Endothelial cell of hepatic sinusoid (primary cell): Measurements from ENCODE around the gene PXMP4.
"Not testable (repeated sequence)": the region's sequence is repeated elsewhere in the genome, so short reads cannot be mapped to it uniquely, and the experiment has no call there.

Source experiments
- in situ Hi-C: cut with HindIII; loops from 2 replicates; pipeline ENCODE4 v1.10.0; 2017; ENCODE audit warnings: low sequenced_read_pairs

PXMP4 gene, protein sequence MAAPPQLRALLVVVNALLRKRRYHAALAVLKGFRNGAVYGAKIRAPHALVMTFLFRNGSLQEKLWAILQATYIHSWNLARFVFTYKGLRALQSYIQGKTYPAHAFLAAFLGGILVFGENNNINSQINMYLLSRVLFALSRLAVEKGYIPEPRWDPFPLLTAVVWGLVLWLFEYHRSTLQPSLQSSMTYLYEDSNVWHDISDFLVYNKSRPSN

DNA sequence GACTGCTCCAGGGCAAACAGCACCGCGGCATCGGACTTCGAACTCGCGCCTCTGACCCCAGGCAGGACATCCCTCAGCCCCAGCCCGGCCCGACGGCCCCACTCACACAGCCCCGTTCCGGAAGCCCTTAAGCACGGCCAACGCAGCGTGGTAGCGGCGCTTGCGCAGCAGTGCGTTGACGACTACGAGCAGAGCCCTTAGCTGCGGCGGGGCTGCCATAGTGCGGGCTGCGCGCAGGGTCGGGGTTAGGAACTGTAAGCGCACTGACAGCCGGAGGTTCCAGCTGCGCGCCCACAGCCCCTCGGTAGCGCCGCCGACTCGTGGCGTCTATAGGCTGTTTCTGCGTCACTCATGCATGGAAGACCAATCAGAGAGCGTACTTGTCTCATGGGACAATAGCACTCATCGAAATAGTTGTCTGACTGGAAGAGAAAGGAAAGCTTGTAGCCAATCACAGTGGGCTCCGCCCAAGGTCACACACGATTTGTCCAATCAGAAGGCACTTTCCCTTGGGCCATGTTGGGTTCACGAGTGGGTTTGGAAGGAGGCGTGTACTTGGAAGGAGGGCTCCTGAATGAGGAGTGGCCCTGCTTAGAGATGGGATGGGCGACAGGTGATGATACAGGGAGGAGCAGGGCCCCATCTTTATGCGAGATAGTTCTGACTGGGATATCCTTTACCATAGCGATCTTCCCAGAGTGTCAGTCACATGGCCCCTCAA, at the start of gene PXMP4:
TSS of gene PXMP4 (minus strand) at position 322 of the 721 bp plus-strand sequence. CDS start at position 219, 103 bp downstream.
- in situ Hi-C loops, result loop anchor here (5.0 kb wide), 1 partner anchor 33 kb away; the partner anchor contains the start of gene E2F1

DNA sequence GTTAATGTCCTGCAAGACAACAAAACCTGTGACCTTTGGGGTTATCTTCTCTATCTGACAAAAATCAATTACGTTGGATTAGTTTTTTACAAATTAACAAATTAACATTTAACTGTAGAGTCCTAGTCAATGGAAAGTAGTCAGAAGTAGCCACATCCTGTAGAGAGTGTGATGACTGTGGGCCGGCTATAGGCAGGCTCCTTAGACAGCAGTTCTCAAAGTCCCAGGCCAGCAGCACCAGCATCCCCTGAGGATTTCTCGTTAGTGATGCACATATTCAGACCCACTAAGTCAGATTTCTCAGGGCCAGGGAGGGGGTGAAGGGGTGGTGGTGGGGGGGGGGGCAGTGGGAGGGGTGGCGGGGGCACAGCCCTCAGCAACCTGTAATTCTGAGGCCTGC, 48.9 kb upstream of the PXMP4 start:
- in situ Hi-C loops, result no loop called here

DNA sequence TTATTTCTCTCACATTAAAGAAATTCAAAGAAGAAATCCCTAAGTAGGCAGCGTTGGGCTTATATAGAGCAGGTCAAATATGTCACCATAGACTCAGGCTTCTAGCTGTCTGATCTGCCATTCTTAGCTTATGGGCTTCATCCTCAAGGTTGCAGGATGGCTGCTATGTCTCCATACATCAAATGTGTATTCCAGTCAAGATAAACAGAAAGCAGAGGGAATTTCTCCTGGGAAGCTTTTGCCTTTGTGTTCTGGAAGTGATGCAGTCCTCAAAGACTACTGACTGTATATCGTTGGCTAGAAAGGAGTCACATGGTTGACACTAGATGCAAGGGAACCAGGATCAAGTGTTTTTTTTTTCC, 47.6 kb upstream of the PXMP4 start:
- in situ Hi-C loops, result no loop called here

DNA sequence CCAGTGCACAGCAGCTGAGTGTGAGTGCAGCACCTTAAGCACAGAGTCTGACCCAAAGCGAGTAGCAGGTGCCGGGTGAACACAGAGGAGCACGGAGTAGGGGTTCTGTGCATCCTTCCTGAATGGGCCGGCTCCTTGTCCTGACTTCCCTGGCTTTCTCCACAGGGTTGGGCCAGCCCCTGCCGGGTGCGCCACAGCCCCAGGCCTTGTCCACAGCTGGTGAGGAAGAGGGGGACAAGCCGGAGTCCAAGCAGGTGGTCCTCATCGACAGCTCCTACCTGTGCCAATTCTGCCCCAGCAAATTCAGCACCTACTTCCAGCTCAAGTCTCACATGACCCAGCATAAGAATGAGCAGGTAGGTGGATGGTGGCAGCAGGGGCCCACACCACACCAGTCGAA, 46.6 kb upstream of the PXMP4 start:
- in situ Hi-C loops, result no loop called here

DNA sequence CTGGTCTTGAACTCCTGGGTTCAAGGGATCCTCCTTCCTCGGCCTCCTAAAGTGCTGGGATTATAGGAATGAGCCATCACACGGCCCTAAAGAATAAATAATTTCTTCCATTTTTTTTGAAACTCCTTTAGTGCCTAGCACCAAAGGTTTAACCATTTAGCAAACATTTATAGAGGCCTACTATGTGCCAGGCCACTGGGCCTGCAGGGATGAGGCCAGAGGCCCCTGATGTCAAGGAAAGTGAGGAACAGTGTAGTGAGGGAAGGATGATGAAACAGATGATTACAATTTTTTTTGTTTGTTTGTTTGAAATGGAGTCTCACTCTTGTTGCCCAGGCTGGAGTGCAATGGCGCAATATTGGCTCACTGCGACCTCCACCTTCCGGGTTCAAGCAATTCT, 45.5 kb upstream of the PXMP4 start:
- in situ Hi-C loops, result no loop called here

DNA sequence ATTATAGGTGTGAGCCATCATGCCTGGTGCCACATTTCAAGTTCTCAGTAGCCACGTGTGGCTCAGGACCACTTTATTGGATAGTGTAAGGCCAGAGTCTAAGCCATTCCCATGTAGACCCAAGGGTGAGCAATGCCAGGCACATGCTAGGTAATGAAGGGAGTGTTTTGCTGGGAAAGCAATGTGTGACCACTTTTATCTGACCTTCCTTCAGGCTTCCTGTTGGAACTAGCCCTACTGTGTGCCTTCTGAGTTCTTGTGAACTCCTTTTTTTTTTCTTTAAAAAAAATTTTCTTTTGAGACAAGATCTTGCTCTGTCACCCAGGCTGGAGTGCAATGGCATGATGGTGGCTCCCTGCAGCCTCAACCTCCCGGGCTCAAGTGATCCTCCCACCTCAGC, 45.0 kb upstream of the PXMP4 start:
- in situ Hi-C loops, result no loop called here

DNA sequence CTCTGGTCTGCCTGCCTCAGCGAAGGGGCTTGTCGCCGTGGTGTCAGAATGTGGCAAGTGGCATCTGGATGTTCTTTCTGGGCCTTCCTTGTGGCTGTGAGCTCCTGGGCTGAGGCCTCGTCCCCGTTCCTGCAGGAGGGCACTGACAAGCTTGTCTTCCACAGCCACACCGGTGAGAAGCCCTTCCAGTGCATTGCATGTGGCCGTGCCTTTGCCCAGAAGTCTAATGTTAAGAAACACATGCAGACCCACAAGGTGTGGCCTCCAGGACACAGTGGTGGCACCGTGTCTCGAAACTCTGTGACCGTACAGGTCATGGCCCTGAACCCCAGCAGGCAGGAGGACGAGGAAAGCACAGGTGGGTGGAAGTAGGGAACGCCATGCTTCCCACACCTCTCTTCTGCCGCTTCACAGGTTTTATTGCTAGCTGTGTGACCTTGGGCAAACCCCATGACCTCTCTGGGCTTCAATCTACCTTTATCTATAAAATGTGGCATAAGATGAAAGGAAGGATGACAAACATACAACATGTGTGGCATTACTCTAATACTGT, 41.7 kb upstream of the PXMP4 start:
- in situ Hi-C loops, result no loop called here

DNA sequence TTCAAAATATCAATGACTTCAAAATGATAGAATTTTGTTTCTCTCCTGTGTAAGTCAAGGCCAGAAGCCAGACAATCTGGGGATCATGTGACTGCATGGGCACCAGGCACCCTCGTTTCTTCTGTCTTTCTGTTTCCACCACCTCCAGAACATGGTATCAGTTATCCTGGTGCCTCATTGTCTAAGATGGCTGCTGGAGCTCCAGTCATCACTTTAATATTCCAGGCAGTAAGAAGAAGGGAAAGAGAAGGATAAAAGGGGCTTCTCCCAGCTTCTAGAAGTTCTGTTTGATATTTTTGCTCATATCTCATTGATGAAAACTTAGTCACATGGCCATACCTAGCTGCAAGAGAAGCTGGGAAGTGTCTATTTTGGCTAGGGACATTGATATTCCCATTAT, 37.3 kb upstream of the PXMP4 start:
- in situ Hi-C loops, result no loop called here

DNA sequence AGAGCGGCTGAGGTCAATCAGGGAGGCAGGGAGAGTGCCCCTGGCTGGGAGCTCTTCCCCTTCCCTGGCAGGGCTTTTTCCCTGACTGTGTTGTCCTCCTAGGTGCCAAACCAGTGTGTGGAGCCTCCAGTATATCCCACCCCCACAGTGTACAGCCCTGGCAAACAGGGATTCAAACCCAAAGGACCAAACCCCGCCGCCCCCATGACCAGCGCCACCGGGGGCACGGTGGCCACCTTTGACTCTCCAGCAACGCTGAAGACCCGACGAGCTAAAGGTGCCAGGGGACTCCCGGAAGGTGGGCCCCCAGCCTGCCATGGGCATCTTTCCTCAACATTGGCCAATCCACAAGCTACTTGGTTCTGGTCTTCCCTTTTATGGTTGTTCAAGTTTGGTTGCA, 36.9 kb upstream of the PXMP4 start:
- in situ Hi-C loops, result no loop called here

DNA sequence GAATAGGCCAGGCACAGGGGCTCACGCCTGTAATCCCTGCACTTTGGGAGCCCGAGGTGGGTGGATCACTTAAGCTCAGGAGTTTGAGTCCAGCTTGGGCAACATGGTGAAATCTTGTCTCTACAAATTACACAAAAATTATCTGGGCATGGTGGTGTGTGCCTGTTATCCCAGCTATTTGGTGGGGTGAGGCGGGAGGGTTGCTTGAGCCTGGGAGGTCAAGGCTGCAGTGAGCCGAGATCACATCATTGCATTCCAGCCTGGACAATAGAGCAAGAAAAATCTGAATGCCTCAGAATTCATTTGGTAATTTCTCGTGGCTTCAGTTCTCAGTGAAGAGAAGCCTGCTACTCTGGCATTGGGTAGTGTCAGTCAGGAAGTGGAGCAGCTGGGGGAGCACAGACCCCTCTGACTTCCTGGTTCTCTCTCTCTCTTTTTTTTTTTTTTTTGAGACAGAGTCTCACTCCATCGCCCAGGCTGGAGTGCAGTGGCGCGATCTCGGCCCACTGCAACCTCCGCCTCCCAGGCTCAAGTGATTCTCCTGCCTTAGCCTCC, 35.9 kb upstream of the PXMP4 start:
- in situ Hi-C loops, result not testable (repeated sequence)

DNA sequence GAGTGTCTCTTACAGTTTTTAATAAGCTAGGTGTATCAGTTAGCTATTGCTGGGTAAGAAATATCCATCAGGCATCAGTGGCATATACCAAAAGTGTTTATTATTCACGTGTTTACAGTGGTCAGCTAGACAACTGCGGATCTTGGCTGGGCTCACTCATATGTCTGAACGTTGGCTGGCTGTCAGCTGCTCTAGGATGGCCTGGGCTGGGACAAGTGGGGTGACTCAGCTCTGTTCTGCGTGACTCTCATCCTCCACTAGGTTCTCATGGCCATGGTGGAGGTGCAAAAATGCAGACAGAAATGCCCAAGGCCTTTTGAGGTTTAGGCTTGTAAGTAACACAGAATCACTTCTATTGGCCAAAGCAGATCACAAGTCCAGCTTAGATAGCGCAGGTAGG, 33.7 kb upstream of the PXMP4 start:
- in situ Hi-C loops, result no loop called here

DNA sequence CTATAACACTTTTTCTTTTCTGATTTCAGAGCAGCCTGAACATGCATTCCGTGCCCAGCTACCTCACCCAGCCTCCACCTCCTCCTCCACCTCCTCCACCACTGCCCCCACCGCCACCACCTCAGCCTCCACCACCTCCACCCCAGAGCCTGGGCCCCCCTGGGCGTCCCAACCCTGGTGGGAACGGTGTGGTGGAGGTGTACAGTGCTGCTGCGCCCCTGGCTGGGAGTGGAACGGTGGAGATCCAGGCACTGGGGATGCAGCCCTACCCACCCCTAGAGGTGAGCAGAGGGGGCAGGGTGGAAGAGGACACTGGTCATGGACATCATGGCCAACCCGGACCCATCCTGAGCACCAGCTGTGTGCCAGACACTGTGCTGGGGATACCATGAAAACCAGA, 33.0 kb upstream of the PXMP4 start:
- in situ Hi-C loops, result no loop called here

DNA sequence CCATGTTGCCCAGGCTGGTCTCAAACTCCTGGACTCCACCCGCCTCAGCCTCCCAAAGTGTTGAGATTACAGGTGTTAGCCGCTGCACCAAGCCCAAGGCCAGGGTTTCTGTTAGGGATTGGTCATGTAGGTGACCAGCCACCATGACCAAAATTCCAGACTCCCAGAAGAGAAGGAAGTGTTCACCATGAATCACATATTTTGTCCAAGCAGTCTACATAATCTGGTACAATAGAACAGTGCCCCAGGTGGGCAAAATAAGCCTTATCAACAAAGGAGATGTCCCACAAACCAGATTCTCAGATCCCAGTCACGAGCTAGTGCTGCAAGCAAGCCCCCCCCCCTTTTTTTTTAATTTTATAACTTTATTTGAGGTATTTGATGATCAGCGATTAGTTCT, 31.7 kb upstream of the PXMP4 start:
- in situ Hi-C loops, result no loop called here

DNA sequence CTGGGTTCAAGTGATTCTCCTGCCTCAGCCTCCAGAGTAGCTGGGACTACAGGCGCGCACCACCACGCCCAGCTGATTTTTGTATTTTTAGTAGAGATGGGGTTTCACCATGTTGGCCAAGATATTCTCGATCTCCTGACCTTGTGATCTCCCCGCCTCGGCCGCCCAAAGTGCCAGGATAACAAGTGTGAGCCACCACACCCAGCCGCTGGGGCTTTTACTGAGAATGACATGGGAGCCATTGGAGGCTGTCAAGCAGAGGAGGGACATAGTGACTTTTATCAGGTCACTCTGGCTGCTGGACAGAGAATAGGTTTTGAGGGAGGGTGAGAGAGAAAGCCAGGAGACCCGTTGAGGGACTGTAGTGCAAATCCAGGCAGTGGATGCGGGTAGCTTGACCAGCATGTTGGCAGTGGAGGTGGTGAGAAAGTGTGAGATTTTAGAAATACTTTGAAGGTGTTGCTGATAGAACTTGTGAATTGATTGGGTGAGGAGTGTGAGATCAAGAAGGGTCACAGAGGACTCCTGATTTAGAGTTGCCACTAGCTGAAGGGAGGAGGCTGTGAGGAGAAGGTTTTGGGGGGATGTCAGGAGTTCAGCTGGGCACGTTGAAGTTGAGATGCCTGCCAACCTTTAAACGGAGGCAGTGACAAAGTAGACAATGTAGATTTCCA, 26.4 kb upstream of the PXMP4 start:
- in situ Hi-C loops, result no loop called here

DNA sequence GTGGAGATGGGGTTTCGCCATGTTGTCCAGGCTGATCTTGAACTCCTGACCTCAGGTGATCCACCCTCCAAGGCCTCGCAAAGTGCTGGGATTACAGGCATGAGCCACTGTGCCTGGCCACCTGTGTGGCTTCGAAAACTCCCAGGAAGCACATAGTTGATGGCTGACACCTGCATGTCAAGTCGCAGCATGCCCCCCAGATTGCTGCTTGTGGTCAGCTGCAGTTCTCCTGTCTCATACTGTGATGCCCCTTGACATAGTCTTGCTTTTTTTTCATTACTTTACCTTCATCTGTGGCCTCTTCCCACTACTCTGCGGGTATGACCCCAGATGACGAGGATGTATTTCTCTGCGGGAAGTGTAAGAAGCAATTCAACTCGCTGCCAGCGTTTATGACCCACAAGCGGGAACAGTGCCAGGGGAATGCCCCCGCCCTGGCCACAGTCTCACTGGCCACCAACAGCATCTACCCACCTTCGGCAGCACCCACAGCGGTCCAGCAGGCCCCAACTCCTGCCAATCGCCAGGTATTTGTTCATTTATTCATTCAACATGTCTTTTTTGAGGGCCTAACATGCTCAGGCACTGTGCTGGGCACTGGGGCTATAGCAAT, 24.8 kb upstream of the PXMP4 start:
- in situ Hi-C loops, result no loop called here

DNA sequence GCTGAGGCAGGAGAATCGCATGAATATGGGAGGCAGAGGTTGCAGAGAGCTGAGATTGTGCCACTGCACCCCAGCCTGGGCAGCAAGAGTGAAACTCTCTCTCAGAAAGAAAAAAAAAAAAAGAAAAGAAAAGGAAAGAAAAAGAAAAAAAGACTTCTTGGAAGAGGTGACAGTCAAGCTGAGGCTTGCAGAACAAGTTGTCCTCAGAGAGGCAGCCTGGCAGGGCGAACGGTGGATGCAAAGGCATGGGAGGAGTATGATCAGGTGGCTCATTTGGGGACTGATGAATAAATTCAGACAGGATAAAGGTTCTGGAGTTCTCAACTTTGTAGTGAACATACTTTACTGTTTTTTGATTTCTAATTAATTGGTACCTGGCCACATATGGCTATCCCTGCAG, 24.1 kb upstream of the PXMP4 start:
- in situ Hi-C loops, result no loop called here

DNA sequence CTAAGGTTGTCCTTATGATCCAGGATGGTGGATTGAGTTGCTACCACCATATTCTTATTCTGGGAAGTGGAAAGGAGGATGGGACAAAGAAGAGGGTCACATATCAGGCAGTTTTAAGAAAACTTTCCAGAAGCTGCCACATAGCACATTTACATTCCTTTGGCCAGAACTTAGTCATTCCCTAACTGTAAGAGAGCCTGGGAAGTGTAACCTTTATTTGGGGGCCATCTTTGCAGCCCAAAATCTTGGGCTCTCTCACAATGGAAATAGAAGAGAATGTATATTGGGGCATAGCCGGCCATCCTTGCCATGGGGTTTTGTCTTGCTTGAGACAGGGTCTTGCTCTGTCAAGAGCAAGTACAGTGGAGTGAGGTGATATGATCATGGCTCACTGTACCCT, 20.1 kb upstream of the PXMP4 start:
- in situ Hi-C loops, result no loop called here

DNA sequence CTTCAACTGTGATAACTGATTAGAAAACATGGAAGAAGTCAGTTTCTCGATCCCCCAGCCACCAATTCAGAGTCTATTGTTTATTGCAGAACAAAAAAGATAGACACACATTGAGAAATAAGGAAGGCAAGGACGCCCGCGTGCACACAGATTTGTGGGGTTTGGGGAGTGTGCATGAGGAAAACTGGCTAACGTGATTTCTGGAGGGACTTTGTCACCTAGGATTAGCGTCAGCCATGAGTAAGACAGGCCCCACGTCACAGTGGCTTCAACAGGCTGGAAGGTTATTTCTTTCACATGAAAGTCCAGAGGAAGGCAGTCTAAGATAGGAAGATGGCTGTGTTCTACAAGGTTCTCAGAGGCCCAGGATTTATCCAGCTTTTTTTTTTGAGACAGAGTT, 19.4 kb upstream of the PXMP4 start:
- in situ Hi-C loops, result loop anchor here (5.0 kb wide), 1 partner anchor 48 kb away; no protein-coding TSS in a partner anchor

DNA sequence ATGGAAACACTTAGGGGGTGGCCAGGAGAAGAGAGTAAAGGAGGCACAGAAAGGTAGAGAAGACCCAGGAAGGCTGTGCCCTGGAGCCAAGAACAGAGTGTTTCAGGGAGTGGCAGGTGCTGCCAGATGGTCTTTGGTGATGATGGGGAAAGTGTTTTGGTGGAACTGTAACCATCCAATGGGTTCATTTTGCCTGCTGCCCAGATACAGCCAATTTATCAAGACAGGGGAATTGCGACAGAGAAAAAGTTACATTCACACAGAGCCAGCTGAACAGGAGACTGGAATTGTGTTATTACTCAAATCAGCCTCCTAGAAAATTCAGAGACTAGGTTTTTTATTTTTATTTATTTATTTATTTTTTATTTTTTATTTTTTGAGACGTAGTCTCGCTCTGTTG, 16.9 kb upstream of the PXMP4 start:
- in situ Hi-C loops, result loop anchor here (5.0 kb wide), 1 partner anchor 50 kb away; no protein-coding TSS in a partner anchor

DNA sequence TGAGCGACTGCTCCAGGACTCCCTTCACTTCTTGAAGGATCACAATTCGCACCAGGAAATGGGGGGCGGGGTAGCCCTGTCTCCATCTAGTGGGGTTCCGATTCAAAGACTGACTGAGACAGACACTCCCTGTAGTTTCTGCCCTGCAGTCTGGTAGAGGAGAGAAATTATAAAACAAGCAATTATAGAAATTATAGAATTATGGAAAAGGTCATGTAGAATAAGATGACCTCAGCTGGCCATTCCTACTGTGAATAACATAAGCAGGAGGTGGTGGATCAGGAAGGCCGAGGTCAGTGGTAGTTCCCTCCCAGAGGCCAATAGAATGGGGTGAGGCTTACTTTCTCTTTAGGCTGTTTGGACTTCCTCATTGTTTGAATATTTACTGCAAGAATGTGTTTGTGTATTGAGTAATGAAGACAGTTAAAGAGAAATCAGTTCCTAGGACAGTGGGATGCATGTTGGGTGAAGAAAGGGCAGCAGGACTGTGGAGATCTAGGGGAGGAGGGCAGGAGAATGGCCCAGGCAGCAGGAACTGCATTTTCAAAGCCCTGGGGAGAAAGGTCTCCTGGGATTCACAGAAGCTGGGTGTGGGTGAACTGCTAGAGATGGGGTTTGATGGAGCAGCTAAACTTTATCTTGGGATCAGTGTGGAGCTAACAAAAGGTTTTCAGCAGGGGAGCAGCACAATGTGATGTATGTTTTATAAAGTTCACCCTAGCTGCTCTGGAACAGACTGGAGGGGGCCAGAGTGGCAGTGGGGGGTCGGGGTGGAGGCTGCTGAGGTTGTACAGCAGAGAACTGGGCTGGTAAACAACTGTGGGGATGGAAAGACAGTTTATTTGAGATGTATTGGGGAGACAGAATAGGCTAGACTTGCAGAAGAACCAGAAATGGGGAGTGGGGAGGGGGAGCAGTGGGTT, 13.8 kb upstream of the PXMP4 start:
- in situ Hi-C loops, result no loop called here
